ENCODE data around the gene PGAP1. TPM values are rescaled to one million over a fixed set of nuclear protein-coding genes. Genes with fewer than 3 reads are reported as not detected.

PGAP1 gene
- polyA plus RNA-seq, 1 experiment: 2.5 TPM

Small RNA genes within 50 kb of the gene (small RNA-seq; reads per million reads assigned to genes)
- gene AC012486.1 (ENCODE audit: insufficient read length, low read depth, low replicate concordance): not detected

Other genes with a start within 250 kb of the PGAP1 start
- 14.3 and 27.1 TPM in 2 replicates for gene GTF3C3, start 127.0 kb downstream of the PGAP1 start, polyA plus RNA-seq (2011; rRNA removed)
- 0.12 and 0.23 TPM in 2 replicates for gene C2orf66, start 117.4 kb downstream of the PGAP1 start, polyA plus RNA-seq (2011; rRNA removed)